Fibroblast of lung (primary cell): ENCODE results near the gene AGPAT4. TPM values are rescaled to one million over a fixed set of nuclear protein-coding genes. Genes with fewer than 3 reads are reported as not detected.
"Not testable (repeated sequence)": the region's sequence is repeated elsewhere in the genome, so short reads cannot be mapped to it uniquely, and the experiment has no call there.

Experiments
- DNase-seq, 2 donors: peaks; one replicate each; pipeline versions ENCODE4 v3.0.0 to v3.0.0-alpha.2; 2010; ENCODE audit warnings: low read depth in 2 of 2
- H2AFZ ChIP-seq: 2 replicates; pipeline ENCODE4 v1.5.1; 2012; ENCODE audit warnings: low read length, control low read depth, inconsistent platforms
- H3K27ac ChIP-seq: 2 replicates; pipeline ENCODE4 v1.5.1; 2011; ENCODE audit warnings: low read length, control low read depth; ENCODE audit not compliant: insufficient read depth
- H3K27me3 ChIP-seq: 2 replicates; pipeline ENCODE4 v1.5.1; 2011; ENCODE audit warnings: mild to moderate bottlenecking, low read length; ENCODE audit not compliant: control insufficient read depth, insufficient read depth
- H3K36me3 ChIP-seq: 2 replicates; pipeline ENCODE4 v1.5.1; 2011; ENCODE audit warnings: low read length; ENCODE audit not compliant: control insufficient read depth, insufficient read depth
- H3K4me1 ChIP-seq: 2 replicates; pipeline ENCODE4 v1.5.1; 2011; ENCODE audit warnings: low read length; ENCODE audit not compliant: control insufficient read depth, insufficient read depth; ENCODE audit errors: extremely low read depth
- H3K4me2 ChIP-seq: 2 replicates; pipeline ENCODE4 v1.5.1; 2011; ENCODE audit warnings: low read length, control low read depth; ENCODE audit not compliant: insufficient read depth; ENCODE audit errors: extremely low read depth
- H3K4me3 ChIP-seq, 4 experiments: fragments of 200-600 bp in 1 of 4; sonication (generic) in 1 of 4; replicated peaks in 1 of 4; 2 replicates each; pipeline ENCODE4 v1.5.1; 2011 to 2016; ENCODE audit warnings: low read length in 4 of 4, low read depth in 3 of 4, mild to moderate bottlenecking in 3 of 4, control low read depth in 2 of 4, inconsistent platforms in 1 of 4, mixed read lengths in 1 of 4; ENCODE audit not compliant: insufficient read depth in 1 of 4; ENCODE audit errors: control extremely low read depth in 1 of 4
- H3K79me2 ChIP-seq: 2 replicates; pipeline ENCODE4 v1.5.1; 2012; ENCODE audit warnings: mild to moderate bottlenecking, low read length, inconsistent platforms; ENCODE audit not compliant: control insufficient read depth, insufficient read depth
- H3K9ac ChIP-seq: 2 replicates; pipeline ENCODE4 v1.5.1; 2011; ENCODE audit warnings: mild to moderate bottlenecking, low read length, control low read depth; ENCODE audit not compliant: insufficient read depth
- H3K9me3 ChIP-seq: 2 replicates; pipeline ENCODE4 v1.5.1; 2012; ENCODE audit warnings: low read depth, low read length; ENCODE audit not compliant: control insufficient read depth, insufficient read depth
- H4K20me1 ChIP-seq: 2 replicates; pipeline ENCODE4 v1.5.1; 2011; ENCODE audit warnings: low read length; ENCODE audit not compliant: control insufficient read depth, insufficient read depth; ENCODE audit errors: extremely low read depth
- CTCF ChIP-seq, 2 donors: IDR thresholded peaks in 1 of 2; conservative IDR thresholded peaks in 1 of 2; 1 replicate in 1 of 2; 2 replicates in 1 of 2; pipeline ENCODE4 v1.5.1; 2011 to 2012; ENCODE audit warnings: low read length in 2 of 2, control low read depth in 1 of 2, inconsistent platforms in 1 of 2, low read depth in 1 of 2, mild to moderate bottlenecking in 1 of 2
- EZH2 ChIP-seq: IDR thresholded peaks from 2 replicates; pipeline ENCODE4 v1.5.1; 2012; ENCODE audit warnings: low read length, control low read depth, mild to moderate bottlenecking; ENCODE audit errors: missing control alignments
- polyA plus RNA-seq, 2 donors: library from polyadenylated mRNA; depleted of rRNA in 1 of 2; stranded (reverse) in 1 of 2; unstranded in 1 of 2; fragments of >200 nt; gene quantifications; 2 replicates each; pipeline ENCODE4 v1.2.1, GENCODE V29; 2011 to 2012; ENCODE audit warnings: missing spikeins in 1 of 2
- total RNA-seq: library from RNA; depleted of rRNA; stranded (reverse); fragments of >200 nt; gene quantifications from 2 replicates; pipeline ENCODE4 v1.2.1, GENCODE V29; 2014

AGPAT4 gene
- total and polyA plus RNA-seq, 2 donors (not counting 1 experiment from before 2014, with no cell fraction given): 4.7 to 8.4 TPM

- Histone ChIP-seq H3K4me1 (no peaks in the 10 kb centered on the region), H3K9me3 (no peaks in the 10 kb centered on the region), H3K27me3 (no peaks in the 10 kb centered on the region), H2AFZ (no peak overlapping the region), H3K9ac (no peak overlapping the region), H3K36me3 (no peaks in the 10 kb centered on the region), H3K79me2 (no peaks in the 10 kb centered on the region), H3K4me2 (no peak overlapping the region), H3K4me3 (no peak overlapping the region), H3K27ac (no peak overlapping the region), H4K20me1 (no peaks in the 10 kb centered on the region)
- TF ChIP-seq CTCF (conservative IDR thresholded peaks at IDR 0.05 in 1 of 2, IDR thresholded peaks at IDR 0.05 in 1 of 2; ENCODE audit: low read depth in 1 of 2, low read length in 2 of 2) (no peak), EZH2 (no peak)
- DNase-seq: peak; percentile 39 to 45
Observed at GRCh38 chr6:161227004-161227960, 46.6 kb downstream of the AGPAT4 start.

- no peaks in the 10 kb centered on the region for H3K36me3 ChIP-seq
- no peak for DNase-seq
- no peak overlapping the region for H3K27ac ChIP-seq
- H3K4me1 ChIP-seq: no peaks in the 10 kb centered on the region
- no peak overlapping the region for H3K9ac ChIP-seq
- H4K20me1 ChIP-seq: no peaks in the 10 kb centered on the region
- H3K9me3 ChIP-seq: no peaks in the 10 kb centered on the region
- H3K79me2 ChIP-seq: no peaks in the 10 kb centered on the region
- H3K4me3 ChIP-seq: no peak overlapping the region
- no peak overlapping the region for H3K4me2 ChIP-seq
- TF ChIP-seq EZH2: no peak
- H2AFZ ChIP-seq: no peak overlapping the region
- no peaks in the 10 kb centered on the region for H3K27me3 ChIP-seq
Observed at GRCh38 chr6:161226009-161226964, 47.6 kb downstream of the AGPAT4 start.

- no peaks in the 10 kb centered on the region for H3K4me1 ChIP-seq
- no peaks in the 10 kb centered on the region for H3K36me3 ChIP-seq
- H3K27me3 ChIP-seq: no peaks in the 10 kb centered on the region
- TF ChIP-seq CTCF (conservative IDR thresholded peaks at IDR 0.05 in 1 of 2, IDR thresholded peaks at IDR 0.05 in 1 of 2; ENCODE audit: low read depth in 1 of 2, low read length in 2 of 2) (no peak), EZH2 (no peak)
- no peaks in the 10 kb centered on the region for H3K9me3 ChIP-seq
- no peaks in the 10 kb centered on the region for H4K20me1 ChIP-seq
- H3K4me2 ChIP-seq: no peak overlapping the region
- no peak overlapping the region for H3K9ac ChIP-seq
- peak in 1 of 2 donors; percentile 35 for DNase-seq
- no peak overlapping the region for H3K4me3 ChIP-seq
- no peaks in the 10 kb centered on the region for H3K79me2 ChIP-seq
- no peak overlapping the region for H2AFZ ChIP-seq
- H3K27ac ChIP-seq: no peak overlapping the region
Observed at GRCh38 chr6:161225681-161226008, 48.2 kb downstream of the AGPAT4 start.

GRCh38 chr6:161224951-161225680 lies 48.7 kb downstream of the AGPAT4 start:
- not testable (repeated sequence) for H3K9ac ChIP-seq, H2AFZ ChIP-seq

More at GRCh38 chr6:161224951-161225680, 48.7 kb downstream of the AGPAT4 start:
- H3K4me2 ChIP-seq, H3K9me3 ChIP-seq, H3K4me3 ChIP-seq, H3K79me2 ChIP-seq, DNase-seq, H3K36me3 ChIP-seq, H3K27ac ChIP-seq, H3K4me1 ChIP-seq, H3K27me3 ChIP-seq, H4K20me1 ChIP-seq: not testable (repeated sequence)
